NB4 (cell line): ENCODE results near the gene ARL17B.
A peak's percentile ranks its signal among the peaks of the same experiment; 100 is the strongest.

Experiments
- MYC ChIP-seq: IDR thresholded peaks from 2 replicates; pipeline ENCODE4 v1.6.1; 2011; ENCODE audit warnings: low read depth, low read length
- POLR2A ChIP-seq: IDR thresholded peaks from 2 replicates; pipeline ENCODE4 v1.6.1; 2011; ENCODE audit warnings: mild to moderate bottlenecking; ENCODE audit not compliant: insufficient read length; ENCODE audit errors: extremely low read depth
- TF ChIP-seq, protein P1 (sequence below): IDR thresholded peaks from one replicate; pipeline ENCODE4 v1.5.1; 2012; ENCODE audit warnings: low read depth, low read length
- TF ChIP-seq, protein P2 (sequence below): IDR thresholded peaks from 2 replicates; pipeline ENCODE4 v1.6.1; 2011; ENCODE audit warnings: low read depth, low read length

DNA sequence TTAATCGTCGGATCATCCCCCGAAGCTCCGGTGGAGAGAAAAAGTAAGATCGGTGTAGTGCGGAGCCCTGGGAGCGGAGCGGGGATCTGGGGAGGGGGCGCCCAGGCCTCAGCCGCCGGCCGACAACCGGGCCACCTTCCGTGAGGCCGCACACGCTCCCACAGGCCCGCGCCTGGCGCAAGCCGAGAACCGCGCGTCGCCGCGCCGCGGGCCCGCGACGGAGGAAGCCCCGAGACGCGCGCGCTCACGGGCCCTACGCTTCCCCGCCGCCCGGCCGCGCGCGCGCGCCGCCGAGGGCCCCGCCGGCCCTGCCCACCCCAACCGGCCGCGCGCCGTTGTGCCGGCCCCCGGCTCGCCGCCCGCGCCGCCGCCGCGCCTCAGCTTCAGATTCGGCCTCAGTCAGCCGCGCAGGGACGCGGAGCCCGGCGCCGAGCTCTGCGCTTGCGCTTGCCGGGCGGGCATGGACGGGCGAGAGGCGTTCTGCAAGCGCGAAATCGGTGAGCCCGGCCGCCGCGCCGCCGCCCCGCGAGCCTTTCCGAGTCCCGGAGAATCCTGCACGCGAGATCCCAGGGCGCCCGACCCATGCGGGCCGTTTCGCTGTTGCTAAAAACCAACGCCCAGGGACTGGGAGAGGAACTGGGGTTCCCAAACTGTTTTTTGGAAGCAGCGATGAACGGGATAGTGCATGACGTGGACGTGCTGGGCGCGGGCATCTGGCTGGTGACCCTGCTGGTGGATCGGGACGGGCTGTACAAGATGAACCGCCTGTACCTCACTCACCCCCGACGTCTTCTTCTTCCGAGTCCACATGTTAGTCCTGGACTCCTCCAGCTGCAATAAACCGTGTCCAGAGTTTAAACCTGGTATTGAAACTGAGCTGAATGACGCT is 94.7 kb downstream of the ARL17B start:
- peak; percentile 92 for TF ChIP-seq POLR2A
- TF ChIP-seq, protein P1, sequence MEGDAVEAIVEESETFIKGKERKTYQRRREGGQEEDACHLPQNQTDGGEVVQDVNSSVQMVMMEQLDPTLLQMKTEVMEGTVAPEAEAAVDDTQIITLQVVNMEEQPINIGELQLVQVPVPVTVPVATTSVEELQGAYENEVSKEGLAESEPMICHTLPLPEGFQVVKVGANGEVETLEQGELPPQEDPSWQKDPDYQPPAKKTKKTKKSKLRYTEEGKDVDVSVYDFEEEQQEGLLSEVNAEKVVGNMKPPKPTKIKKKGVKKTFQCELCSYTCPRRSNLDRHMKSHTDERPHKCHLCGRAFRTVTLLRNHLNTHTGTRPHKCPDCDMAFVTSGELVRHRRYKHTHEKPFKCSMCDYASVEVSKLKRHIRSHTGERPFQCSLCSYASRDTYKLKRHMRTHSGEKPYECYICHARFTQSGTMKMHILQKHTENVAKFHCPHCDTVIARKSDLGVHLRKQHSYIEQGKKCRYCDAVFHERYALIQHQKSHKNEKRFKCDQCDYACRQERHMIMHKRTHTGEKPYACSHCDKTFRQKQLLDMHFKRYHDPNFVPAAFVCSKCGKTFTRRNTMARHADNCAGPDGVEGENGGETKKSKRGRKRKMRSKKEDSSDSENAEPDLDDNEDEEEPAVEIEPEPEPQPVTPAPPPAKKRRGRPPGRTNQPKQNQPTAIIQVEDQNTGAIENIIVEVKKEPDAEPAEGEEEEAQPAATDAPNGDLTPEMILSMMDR, result no peak
- TF ChIP-seq, protein P2, sequence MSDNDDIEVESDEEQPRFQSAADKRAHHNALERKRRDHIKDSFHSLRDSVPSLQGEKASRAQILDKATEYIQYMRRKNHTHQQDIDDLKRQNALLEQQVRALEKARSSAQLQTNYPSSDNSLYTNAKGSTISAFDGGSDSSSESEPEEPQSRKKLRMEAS, result peak; percentile 33; the same call in 1 of the 2 replicates
- TF ChIP-seq MYC, result peak; percentile 37; the same call in 1 of the 2 replicates
